ENCODE measurements around the gene FAM124B. TPM values are rescaled to one million over a fixed set of nuclear protein-coding genes. Genes with fewer than 3 reads are reported as not detected.

The FAM124B gene
- total RNA-seq, result 2.0 and 2.1 TPM in 2 replicates

GRCh38 chr2:224401641-224402342, at the start of gene FAM124B:
Gene FAM124B (minus strand): TSS chr2:224402107. CDS start chr2:224401768, 339 bp downstream.
- Mint-ChIP-seq H3K4me1 (ENCODE audit: low read depth) (peaks cover 23% of the 10 kb centered on the region), H3K36me3 (ENCODE audit: low read depth) (peaks cover 12% of the 10 kb centered on the region), H3K27me3 (ENCODE audit: low read depth) (peaks cover 2% of the 10 kb centered on the region), H3K9me3 (peaks cover 4% of the 10 kb centered on the region), H3K27ac (peak within 1 kb of the TSS; percentile 92), H3K4me3 (ENCODE audit: low read depth) (peak within 1 kb of the TSS; percentile 78)
- intact Hi-C loops (cut with micrococcal nuclease), result loop anchor here (5.0 kb wide), 1 partner anchor 186 kb away; the partner anchor contains the start of gene CUL3
- DNase-seq (ENCODE audit: low spot score), result peak; percentile 59

GRCh38 chr2:224449212-224450147, 47.6 kb upstream of the FAM124B start:
- Mint-ChIP-seq H3K36me3 (ENCODE audit: low read depth) (no peaks in the 10 kb centered on the region), H3K27ac (no peak overlapping the region), H3K4me3 (ENCODE audit: low read depth) (no peak overlapping the region), H3K27me3 (ENCODE audit: low read depth) (peaks cover 23% of the 10 kb centered on the region), H3K9me3 (no peaks in the 10 kb centered on the region), H3K4me1 (ENCODE audit: low read depth) (no peaks in the 10 kb centered on the region)
- no peak for DNase-seq (ENCODE audit: low spot score)
- intact Hi-C loops (cut with micrococcal nuclease), result loop anchor here (2.0 kb wide), 1 partner anchor 93 kb away; no protein-coding TSS in a partner anchor

- H3K27ac Mint-ChIP-seq, result no peak overlapping the region
- H3K36me3 Mint-ChIP-seq (ENCODE audit: low read depth), result no peaks in the 10 kb centered on the region
- no peaks in the 10 kb centered on the region for H3K9me3 Mint-ChIP-seq
- no peaks in the 10 kb centered on the region for H3K4me1 Mint-ChIP-seq (ENCODE audit: low read depth)
- intact Hi-C loops (cut with micrococcal nuclease), result loop anchor here (2.0 kb wide), 1 partner anchor 91 kb away; no protein-coding TSS in a partner anchor
- no peak overlapping the region for H3K4me3 Mint-ChIP-seq (ENCODE audit: low read depth)
- DNase-seq (ENCODE audit: low spot score), result no peak
- H3K27me3 Mint-ChIP-seq (ENCODE audit: low read depth), result peaks cover 26% of the 10 kb centered on the region
These were observed 46.3 kb upstream of the FAM124B start for GRCh38 chr2:224448236-224448635.

- H3K9me3 Mint-ChIP-seq, result no peaks in the 10 kb centered on the region
- peaks cover 47% of the 10 kb centered on the region for H3K27me3 Mint-ChIP-seq (ENCODE audit: low read depth)
- H3K4me1 Mint-ChIP-seq (ENCODE audit: low read depth), result peaks cover 10% of the 10 kb centered on the region
- no peak overlapping the region for H3K4me3 Mint-ChIP-seq (ENCODE audit: low read depth)
- intact Hi-C loops (cut with micrococcal nuclease), result loop anchor here (5.0 kb wide), 1 partner anchor 208 kb away; no protein-coding TSS in a partner anchor
- no peak overlapping the region for H3K27ac Mint-ChIP-seq
- DNase-seq (ENCODE audit: low spot score), result no peak
- no peaks in the 10 kb centered on the region for H3K36me3 Mint-ChIP-seq (ENCODE audit: low read depth)
These were observed 42.9 kb upstream of the FAM124B start for GRCh38 chr2:224444783-224445182.

- no peak overlapping the region for H3K4me3 Mint-ChIP-seq (ENCODE audit: low read depth)
- H3K27ac Mint-ChIP-seq, result no peak overlapping the region
- H3K4me1 Mint-ChIP-seq (ENCODE audit: low read depth), result peaks cover 10% of the 10 kb centered on the region
- peaks cover 42% of the 10 kb centered on the region for H3K27me3 Mint-ChIP-seq (ENCODE audit: low read depth)
- no peaks in the 10 kb centered on the region for H3K9me3 Mint-ChIP-seq
- no peaks in the 10 kb centered on the region for H3K36me3 Mint-ChIP-seq (ENCODE audit: low read depth)
- no peak for DNase-seq (ENCODE audit: low spot score)
- intact Hi-C loops (cut with micrococcal nuclease), result loop anchor here (5.0 kb wide), 1 partner anchor 208 kb away; no protein-coding TSS in a partner anchor
These were observed 42.1 kb upstream of the FAM124B start for GRCh38 chr2:224444021-224444420.

GRCh38 chr2:224442071-224442967, 40.4 kb upstream of the FAM124B start:
- H3K36me3 Mint-ChIP-seq (ENCODE audit: low read depth), result no peaks in the 10 kb centered on the region
- intact Hi-C loops (cut with micrococcal nuclease), result loop anchor here (5.0 kb wide), 1 partner anchor 210 kb away; no protein-coding TSS in a partner anchor
- H3K4me3 Mint-ChIP-seq (ENCODE audit: low read depth), result peak overlapping the region; percentile 78

GRCh38 chr2:224440988-224441387, 39.1 kb upstream of the FAM124B start:
- no peak for DNase-seq (ENCODE audit: low spot score)
- H3K27ac Mint-ChIP-seq, result no peak overlapping the region
- H3K4me3 Mint-ChIP-seq (ENCODE audit: low read depth), result peak overlapping the region; percentile 78
- H3K4me1 Mint-ChIP-seq (ENCODE audit: low read depth), result peaks cover 10% of the 10 kb centered on the region
- H3K36me3 Mint-ChIP-seq (ENCODE audit: low read depth), result no peaks in the 10 kb centered on the region
- no peaks in the 10 kb centered on the region for H3K9me3 Mint-ChIP-seq
- H3K27me3 Mint-ChIP-seq (ENCODE audit: low read depth), result peaks cover 46% of the 10 kb centered on the region
- intact Hi-C loops (cut with micrococcal nuclease), result loop anchor here (5.0 kb wide), 1 partner anchor 211 kb away; no protein-coding TSS in a partner anchor

More at GRCh38 chr2:224442071-224442967, 40.4 kb upstream of the FAM124B start:
- no peak for DNase-seq (ENCODE audit: low spot score)
- Mint-ChIP-seq H3K27ac (no peak overlapping the region), H3K27me3 (ENCODE audit: low read depth) (peaks cover 46% of the 10 kb centered on the region), H3K4me1 (ENCODE audit: low read depth) (peaks cover 10% of the 10 kb centered on the region), H3K9me3 (no peaks in the 10 kb centered on the region)

- Mint-ChIP-seq H3K27ac (no peak overlapping the region), H3K9me3 (no peaks in the 10 kb centered on the region), H3K36me3 (ENCODE audit: low read depth) (no peaks in the 10 kb centered on the region), H3K4me3 (ENCODE audit: low read depth) (no peak overlapping the region), H3K27me3 (ENCODE audit: low read depth) (peaks cover 36% of the 10 kb centered on the region), H3K4me1 (ENCODE audit: low read depth) (peaks cover 10% of the 10 kb centered on the region)
- intact Hi-C loops (cut with micrococcal nuclease), result no loop called here
- DNase-seq (ENCODE audit: low spot score), result no peak
These were observed 36.8 kb upstream of the FAM124B start for GRCh38 chr2:224438726-224439125.

GRCh38 chr2:224436634-224437033, 34.7 kb upstream of the FAM124B start:
- intact Hi-C loops (cut with micrococcal nuclease), result no loop called here
- Mint-ChIP-seq H3K27me3 (ENCODE audit: low read depth) (peaks cover 23% of the 10 kb centered on the region), H3K4me1 (ENCODE audit: low read depth) (peaks cover 9% of the 10 kb centered on the region), H3K36me3 (ENCODE audit: low read depth) (no peaks in the 10 kb centered on the region), H3K4me3 (ENCODE audit: low read depth) (no peak overlapping the region), H3K27ac (no peak overlapping the region), H3K9me3 (no peaks in the 10 kb centered on the region)
- DNase-seq (ENCODE audit: low spot score), result no peak

- peaks cover 7% of the 10 kb centered on the region for H3K4me1 Mint-ChIP-seq (ENCODE audit: low read depth)
- no peak for DNase-seq (ENCODE audit: low spot score)
- H3K27me3 Mint-ChIP-seq (ENCODE audit: low read depth), result peaks cover 5% of the 10 kb centered on the region
- no peak overlapping the region for H3K27ac Mint-ChIP-seq
- H3K9me3 Mint-ChIP-seq, result no peaks in the 10 kb centered on the region
- intact Hi-C loops (cut with micrococcal nuclease), result no loop called here
- H3K36me3 Mint-ChIP-seq (ENCODE audit: low read depth), result no peaks in the 10 kb centered on the region
- no peak overlapping the region for H3K4me3 Mint-ChIP-seq (ENCODE audit: low read depth)
These were observed 32.7 kb upstream of the FAM124B start for GRCh38 chr2:224434618-224435017.

- Mint-ChIP-seq H3K27ac (no peak overlapping the region), H3K4me3 (ENCODE audit: low read depth) (no peak overlapping the region), H3K9me3 (no peaks in the 10 kb centered on the region), H3K36me3 (ENCODE audit: low read depth) (no peaks in the 10 kb centered on the region), H3K27me3 (ENCODE audit: low read depth) (peaks cover under 1% of the 10 kb centered on the region), H3K4me1 (ENCODE audit: low read depth) (peaks cover 7% of the 10 kb centered on the region)
- DNase-seq (ENCODE audit: low spot score), result no peak
- intact Hi-C loops (cut with micrococcal nuclease), result no loop called here
These were observed 31.5 kb upstream of the FAM124B start for GRCh38 chr2:224433442-224433841.
